K562 (cell line): Measurements from ENCODE around the gene UNC79. TPM values are rescaled to one million over a fixed set of nuclear protein-coding genes. Genes with fewer than 3 reads are reported as not detected.

Source experiments
- ATAC-seq: fragments of 200-7000 bp; cut with Tn5 transposase; 3 replicates; pipeline ENCODE4 v1.9.1; 2020; ENCODE audit warnings: moderate library complexity
- BruUV-seq: library from RNA; stranded (reverse); fragments of 400-500 nt; replicated peaks from 2 replicates; lab custom pipeline; 2021; lab: Mats Ljungman, UMichigan
- CTCF ChIA-PET: fragments of 300-600 bp; formaldehyde crosslinking; extraction: SDS; loops from one replicate; lab custom pipeline; 2021; ENCODE audit warnings: low intra/inter-chr PET ratio; lab: Yijun Ruan, JAX
- POLR2A ChIA-PET: fragments of 300-600, 350-650 bp; sonication (Branson Sonifier 250); formaldehyde crosslinking; extraction: SDS; loops from one replicate; lab custom pipeline; 2021; ENCODE audit warnings: antibody characterized with exemption, inconsistent platforms; lab: Yijun Ruan, JAX
- DNase-seq, 4 experiments: peaks; one replicate each; pipeline versions ENCODE4 v3.0.0 to v3.0.0-alpha.2; 2011 to 2018; ENCODE audit warnings: low spot score in 3 of 4, mixed read lengths in 3 of 4; ENCODE audit errors: extremely low read depth in 1 of 4
- FAIRE-seq: peaks from 2 replicates; lab custom pipeline; 2011; peaks lifted over from hg19 to GRCh38; lab: Jason Lieb, UNC
- H2AFZ ChIP-seq: 2 replicates; pipeline ENCODE4 v1.6.0; 2011; ENCODE audit warnings: low read depth, low read length, control low read depth, inconsistent platforms
- H3K27ac ChIP-seq: fragments of 200-600 bp; 3 replicates; pipeline ENCODE4 v1.8.0; 2011; ENCODE audit warnings: low read depth, mild to moderate bottlenecking, control low read depth, inconsistent platforms, low read length, moderate library complexity, mixed read lengths; ENCODE audit errors: extremely low read depth
- H3K27me3 ChIP-seq, 2 experiments: fragments of 300-600 bp in 1 of 2; 2 replicates in 1 of 2; 3 replicates in 1 of 2; pipeline versions ENCODE4 v1.6.0 to v1.8.0; 2011; ENCODE audit warnings: inconsistent platforms in 2 of 2, low read length in 2 of 2, mild to moderate bottlenecking in 1 of 2, mixed read lengths in 1 of 2, moderate library complexity in 1 of 2; ENCODE audit not compliant: control insufficient read depth in 2 of 2, insufficient read depth in 2 of 2
- H3K36me3 ChIP-seq: fragments of 300-600 bp; 3 replicates; pipeline ENCODE4 v1.8.0; 2011; ENCODE audit warnings: mild to moderate bottlenecking, low read length, inconsistent platforms; ENCODE audit not compliant: control insufficient read depth, insufficient read depth
- H3K4me1 ChIP-seq, 2 experiments: fragments of 200-600 bp in 1 of 2; replicated peaks in 1 of 2; 2 replicates in 1 of 2; 3 replicates in 1 of 2; pipeline versions ENCODE4 v1.5.1 to v1.8.0; 2011; ENCODE audit warnings: inconsistent platforms in 2 of 2, low read length in 2 of 2, mild to moderate bottlenecking in 1 of 2, mixed read lengths in 1 of 2, moderate library complexity in 1 of 2; ENCODE audit not compliant: control insufficient read depth in 2 of 2, insufficient read depth in 2 of 2
- H3K4me2 ChIP-seq: 2 replicates; pipeline ENCODE4 v1.6.1; 2011; ENCODE audit warnings: low read length, control low read depth, inconsistent platforms, mixed read lengths; ENCODE audit not compliant: insufficient read depth
- H3K4me3 ChIP-seq: fragments of 200-600 bp; sonication (generic), shearing (Covaris generic); 2 replicates; pipeline ENCODE4 v1.5.1; 2016; ENCODE audit warnings: control low read depth, inconsistent platforms
- H3K79me2 ChIP-seq: fragments of 200-600 bp; 3 replicates; pipeline ENCODE4 v1.8.0; 2011; ENCODE audit warnings: low read length, inconsistent platforms; ENCODE audit not compliant: control insufficient read depth, insufficient read depth
- H3K9ac ChIP-seq, 2 experiments: 2 replicates each; pipeline versions ENCODE4 v1.6.0 to v1.6.1; 2011; ENCODE audit warnings: low read depth in 2 of 2, low read length in 2 of 2, control low read depth in 1 of 2, inconsistent platforms in 1 of 2, mild to moderate bottlenecking in 1 of 2, mixed read lengths in 1 of 2; ENCODE audit not compliant: insufficient read depth in 1 of 2
- H3K9me1 ChIP-seq: one replicate; pipeline ENCODE4 v1.6.0; 2011; ENCODE audit warnings: inconsistent platforms, mild to moderate bottlenecking, low read length, moderate library complexity; ENCODE audit not compliant: control insufficient read depth, insufficient read depth
- H3K9me3 ChIP-seq: replicated peaks from 2 replicates; pipeline ENCODE4 v1.5.1; 2011; ENCODE audit warnings: low read depth, low read length, inconsistent platforms; ENCODE audit not compliant: control insufficient read depth, insufficient read depth
- H4K20me1 ChIP-seq: replicated peaks from 2 replicates; pipeline ENCODE4 v1.6.1; 2011; ENCODE audit warnings: low read length, inconsistent platforms, mixed read lengths; ENCODE audit not compliant: control insufficient read depth, insufficient read depth
- DLX4 ChIP-seq: fragments of 250-450 bp; sonication (Bioruptor Pico); IDR thresholded peaks from 2 replicates; pipeline ENCODE4 v1.6.1; 2021; ENCODE audit warnings: mild to moderate bottlenecking
- E2F3 ChIP-seq: fragments of 250-450 bp; sonication (Bioruptor Pico); IDR thresholded peaks from 2 replicates; pipeline ENCODE4 v1.4.0; 2020; ENCODE audit warnings: mild to moderate bottlenecking
- FOSL1 ChIP-seq: fragments of 200-800 bp; sonication (Bioruptor generic); conservative IDR thresholded peaks from 2 replicates; pipeline ENCODE4 v1.6.1; 2016; ENCODE audit warnings: missing genetic modification characterization, missing compliant biosample characterization
- SAFB2 ChIP-seq: fragments of 200-400 bp; formaldehyde crosslinking; IDR thresholded peaks from 2 replicates; pipeline ENCODE4 v1.6.1; 2018; ENCODE audit warnings: borderline replicate concordance, low read length, low read depth, moderate library complexity; ENCODE audit not compliant: severe bottlenecking
- SMAD3 ChIP-seq: fragments of 450-650 bp; formaldehyde crosslinking; conservative IDR thresholded peaks from 2 replicates; pipeline ENCODE4 v1.4.0; 2020; ENCODE audit warnings: mild to moderate bottlenecking
- TGIF2 ChIP-seq: sonication (generic); formaldehyde crosslinking; IDR thresholded peaks from 2 replicates; pipeline ENCODE4 v1.8.1; 2022; ENCODE audit warnings: mild to moderate bottlenecking, missing genetic modification reagents, moderate library complexity
- THRAP3 ChIP-seq: fragments of 450-650 bp; IDR thresholded peaks from 2 replicates; pipeline ENCODE4 v1.6.1; 2016; ENCODE audit warnings: mild to moderate bottlenecking, inconsistent platforms, borderline replicate concordance
- ZBTB33 ChIP-seq: sonication (generic); formaldehyde crosslinking; IDR thresholded peaks from 2 replicates; pipeline ENCODE4 v1.8.1; 2023; ENCODE audit warnings: mild to moderate bottlenecking, missing genetic modification reagents
- ZNF707 ChIP-seq: fragments of 250-450 bp; sonication (Bioruptor Pico); conservative IDR thresholded peaks from 2 replicates; pipeline ENCODE4 v1.8.0; 2022; ENCODE audit warnings: inconsistent platforms, mild to moderate bottlenecking, moderate library complexity
- WGBS: fragments of 100-300 bp; shearing (Covaris generic); methylation state at CpG from one replicate; pipeline ENCODE4 v1.1.6; 2016; ENCODE audit warnings: low coverage, mixed read lengths; ENCODE audit not compliant: insufficient coverage; ENCODE audit errors: missing lambda C conversion rate; 5-methylcytosine and 5-hydroxymethylcytosine counted together
- in situ Hi-C: fragments of 300-500 bp; cut with MboI; formaldehyde crosslinking; loops from 4 replicates; pipeline ENCODE4 v1.15.0; 2018; ENCODE audit warnings: inconsistent platforms, mixed read lengths
- intact Hi-C: fragments of 100-400 bp; cut with micrococcal nuclease; formaldehyde crosslinking; loops from 2 replicates; pipeline ENCODE4 v1.14.2; 2022
- polyA plus RNA-seq, 8 experiments: library from polyadenylated mRNA; depleted of rRNA in 4 of 8; stranded (reverse) in 5 of 8; unstranded in 3 of 8; fragments of >200 nt; fragmentation: Nextera tagmentation in 2 of 8; fragmentation: Illumina TruSeq in 1 of 8; extraction: Ambion mirVana in 2 of 8; extraction: Trizol in 1 of 8; gene quantifications; 2 replicates each; pipeline versions ENCODE4 v1.2.1 to v1.2.3, GENCODE V29; 2011 to 2014; ENCODE audit warnings: inconsistent platforms in 1 of 8, missing spikeins in 1 of 8
- total RNA-seq, 7 experiments: library from RNA; depleted of rRNA in 6 of 7; stranded (reverse); fragments of >200 nt in 6 of 7; fragmentation: Illumina TruSeq in 2 of 7; extraction: Trizol in 2 of 7; gene quantifications; 2 replicates each; pipeline versions ENCODE4 v1.2.1 to v1.2.3, GENCODE V29; 2011 to 2021; ENCODE audit warnings: low replicate concordance in 1 of 7
- TF ChIP-seq, protein P1 (sequence below): fragments of 450-650 bp; IDR thresholded peaks from 2 replicates; pipeline ENCODE4 v1.6.1; 2016

UNC79 gene
- total and polyA plus RNA-seq, 9 of the 15 experiments (the other 6 are each of a cell fraction or from before 2014, with no cell fraction given) = under 0.01 to 0.04 (median 0.01) TPM; not detected in 6

DNA sequence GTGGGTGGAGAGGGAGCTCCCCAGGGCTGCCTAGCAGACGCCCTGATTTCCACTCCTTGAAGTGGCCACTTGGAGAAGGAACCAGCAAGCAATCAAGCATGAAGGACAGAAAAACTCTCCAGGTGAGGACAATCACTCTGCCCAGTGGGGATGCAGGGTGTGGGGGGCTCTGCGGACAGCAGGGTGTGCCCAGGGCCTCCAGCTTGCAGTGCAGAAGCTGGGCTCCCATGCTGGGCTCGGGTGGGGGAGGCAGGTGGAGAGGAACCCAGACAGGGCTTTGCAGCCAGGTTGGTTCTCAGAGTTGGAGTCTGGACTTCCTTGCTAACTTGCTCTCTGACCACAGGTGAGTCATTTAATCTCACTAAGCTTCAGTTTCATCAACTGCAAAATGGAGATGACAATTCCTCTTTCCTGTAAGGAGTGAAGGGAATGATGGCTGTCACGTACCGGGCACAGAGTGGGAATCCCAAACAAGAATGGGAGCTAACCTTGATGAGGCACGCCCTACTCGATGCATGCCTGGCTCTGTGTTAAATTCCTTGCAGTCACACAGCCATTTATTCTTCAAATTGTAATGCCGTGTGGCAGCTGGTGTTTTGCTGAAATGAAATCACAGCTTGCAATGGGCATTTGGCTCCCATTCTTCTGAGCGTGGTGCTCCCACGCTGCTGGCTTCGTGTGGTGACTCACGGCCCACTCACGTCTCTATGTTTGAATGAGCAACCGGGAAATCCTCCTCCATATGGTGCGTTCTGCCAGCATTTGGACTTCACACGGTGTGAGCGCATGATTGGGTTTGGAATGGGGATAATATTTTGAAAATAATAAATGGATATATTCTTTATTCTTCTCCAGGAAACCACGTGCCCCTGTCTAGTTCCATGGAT lies 282.3 kb downstream of the UNC79 start:
- Histone ChIP-seq H3K79me2 (no peaks in the 10 kb centered on the region), H3K9me1 (no peaks in the 10 kb centered on the region), H3K9me3 (no peaks in the 10 kb centered on the region), H3K27me3 (peaks cover 0 to 5% of the 10 kb centered on the region in 2 experiments; a peak in 2 of 5 replicates), H3K4me1 (no peaks in the 10 kb centered on the region), H3K4me3 (no peak overlapping the region), H3K27ac (no peak overlapping the region), H3K36me3 (no peaks in the 10 kb centered on the region), H2AFZ (no peak overlapping the region), H3K9ac (no peak overlapping the region), H3K4me2 (no peak overlapping the region), H4K20me1 (no peaks in the 10 kb centered on the region)
- intact Hi-C loops (no loop called here), in situ Hi-C loops (no loop called here)
- ChIA-PET CTCF (no interaction called here), POLR2A (interaction anchor here (0.6 kb wide), 1 partner anchor 22 kb away, joined by 3 read pairs; no protein-coding TSS in a partner anchor)
- FAIRE-seq (no peak), ATAC-seq (no peak), DNase-seq (no peak)
- TF ChIP-seq E2F3 = no peak
- no peak for TF ChIP-seq SMAD3 (CRISPR knock-in tag)
- no TSS peak for BruUV-seq
- WGBS = under 1% methylated on average over 16 of the region's 18 CpGs

DNA sequence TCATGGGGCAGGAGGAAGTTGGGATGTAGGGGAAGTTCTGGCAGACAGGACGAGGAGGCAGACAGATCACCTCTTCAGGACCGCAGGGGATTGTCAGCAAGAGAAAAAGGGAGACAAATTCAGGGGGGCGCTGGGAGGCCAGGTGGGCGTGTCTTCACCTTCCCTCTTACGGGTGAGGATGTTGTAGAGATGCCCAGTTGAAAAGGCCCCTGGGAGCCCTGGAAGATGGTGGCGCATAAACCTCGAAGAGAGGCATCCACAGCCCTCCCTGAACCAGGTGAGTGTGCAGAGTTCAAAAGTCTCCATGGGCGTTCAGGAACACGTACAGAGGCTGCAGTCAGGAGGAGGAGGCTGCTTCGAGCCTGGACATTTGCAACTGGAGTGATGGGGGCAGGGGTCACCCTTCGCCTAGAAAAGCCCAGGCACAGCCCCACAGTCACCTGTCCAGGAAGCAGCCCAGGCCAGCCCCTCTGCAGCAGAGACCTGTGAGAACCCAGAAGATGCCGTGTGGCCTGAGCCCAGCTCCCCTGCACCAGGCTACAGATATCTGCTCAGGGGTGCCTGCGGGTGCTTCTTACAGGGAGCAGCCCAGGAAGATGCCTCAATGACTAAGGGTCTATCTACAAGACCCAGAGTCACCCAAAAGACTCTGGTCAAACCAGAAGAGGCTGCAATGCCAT lies 283.1 kb downstream of the UNC79 start:
- Histone ChIP-seq H3K27ac (no peak overlapping the region), H3K4me1 (no peaks in the 10 kb centered on the region), H3K27me3 (peaks cover 0 to 5% of the 10 kb centered on the region in 2 experiments; a peak in 3 of 5 replicates), H3K4me3 (no peak overlapping the region), H3K36me3 (no peaks in the 10 kb centered on the region), H3K9ac (no peak overlapping the region), H3K79me2 (no peaks in the 10 kb centered on the region), H3K9me1 (no peaks in the 10 kb centered on the region), H2AFZ (no peak overlapping the region), H3K4me2 (no peak overlapping the region), H3K9me3 (no peaks in the 10 kb centered on the region), H4K20me1 (no peaks in the 10 kb centered on the region)
- ATAC-seq = no peak
- no peak for FAIRE-seq
- POLR2A ChIA-PET = no interaction called here
- CTCF ChIA-PET = no interaction called here
- BruUV-seq = no TSS peak
- in situ Hi-C loops = no loop called here
- intact Hi-C loops = no loop called here
- WGBS = under 1% methylated on average over 10 of the region's 13 CpGs
- no peak for DNase-seq
- TF ChIP-seq ZNF707 (CRISPR knock-in tag) = no peak
- TF ChIP-seq FOSL1 = no peak
- TF ChIP-seq ZBTB33 (CRISPR knock-in tag) = no peak
- TF ChIP-seq, protein P1, sequence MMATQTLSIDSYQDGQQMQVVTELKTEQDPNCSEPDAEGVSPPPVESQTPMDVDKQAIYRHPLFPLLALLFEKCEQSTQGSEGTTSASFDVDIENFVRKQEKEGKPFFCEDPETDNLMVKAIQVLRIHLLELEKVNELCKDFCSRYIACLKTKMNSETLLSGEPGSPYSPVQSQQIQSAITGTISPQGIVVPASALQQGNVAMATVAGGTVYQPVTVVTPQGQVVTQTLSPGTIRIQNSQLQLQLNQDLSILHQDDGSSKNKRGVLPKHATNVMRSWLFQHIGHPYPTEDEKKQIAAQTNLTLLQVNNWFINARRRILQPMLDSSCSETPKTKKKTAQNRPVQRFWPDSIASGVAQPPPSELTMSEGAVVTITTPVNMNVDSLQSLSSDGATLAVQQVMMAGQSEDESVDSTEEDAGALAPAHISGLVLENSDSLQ = no peak
- no peak for TF ChIP-seq TGIF2
- TF ChIP-seq SAFB2 = no peak
- no peak for TF ChIP-seq DLX4 (CRISPR knock-in tag)
- no peak for TF ChIP-seq THRAP3
